ENCODE results near the gene ZBTB20. TPM values are rescaled to one million over a fixed set of nuclear protein-coding genes. Genes with fewer than 3 reads are reported as not detected.

Gene ZBTB20
- total RNA-seq, 1 donor from 2014 or later: 32.5 TPM

- no peak for TF ChIP-seq CTCF (IDR thresholded peaks at IDR 0.05; ENCODE audit: insufficient read depth, low read length, poor library complexity, severe bottlenecking)
- Histone ChIP-seq H3K27me3 (ENCODE audit: control insufficient read depth, insufficient read depth, low read length) (no peaks in the 10 kb centered on the region), H3K4me3 (ENCODE audit: low read depth, low read length) (no peak overlapping the region), H3K36me3 (ENCODE audit: control insufficient read depth, insufficient read depth, low read length) (no peaks in the 10 kb centered on the region)
- DNase-seq (ENCODE audit: low read depth): no peak
Observed at GRCh38 chr3:114585687-114586086, 561.4 kb downstream of the ZBTB20 start.

GRCh38 chr3:114584734-114585371 lies 562.2 kb downstream of the ZBTB20 start:
- TF ChIP-seq CTCF (IDR thresholded peaks at IDR 0.05; ENCODE audit: insufficient read depth, low read length, poor library complexity, severe bottlenecking): no peak
- no peak for DNase-seq (ENCODE audit: low read depth)
- Histone ChIP-seq H3K4me3 (ENCODE audit: low read depth, low read length) (no peak overlapping the region), H3K27me3 (ENCODE audit: control insufficient read depth, insufficient read depth, low read length) (no peaks in the 10 kb centered on the region), H3K36me3 (ENCODE audit: control insufficient read depth, insufficient read depth, low read length) (no peaks in the 10 kb centered on the region)

GRCh38 chr3:114582929-114583328 lies 564.2 kb downstream of the ZBTB20 start:
- DNase-seq (ENCODE audit: low read depth): no peak
- no peak overlapping the region for H3K4me3 ChIP-seq (ENCODE audit: low read depth, low read length)
- TF ChIP-seq CTCF (IDR thresholded peaks at IDR 0.05; ENCODE audit: insufficient read depth, low read length, poor library complexity, severe bottlenecking): no peak
- H3K27me3 ChIP-seq (ENCODE audit: control insufficient read depth, insufficient read depth, low read length): no peaks in the 10 kb centered on the region
- no peaks in the 10 kb centered on the region for H3K36me3 ChIP-seq (ENCODE audit: control insufficient read depth, insufficient read depth, low read length)

GRCh38 chr3:114572364-114573062 lies 574.6 kb downstream of the ZBTB20 start:
- Histone ChIP-seq H3K36me3 (ENCODE audit: control insufficient read depth, insufficient read depth, low read length) (no peaks in the 10 kb centered on the region), H3K27me3 (ENCODE audit: control insufficient read depth, insufficient read depth, low read length) (no peaks in the 10 kb centered on the region), H3K4me3 (ENCODE audit: low read depth, low read length) (no peak overlapping the region)
- no peak for DNase-seq (ENCODE audit: low read depth)
- TF ChIP-seq CTCF (IDR thresholded peaks at IDR 0.05; ENCODE audit: insufficient read depth, low read length, poor library complexity, severe bottlenecking): no peak

- no peak for TF ChIP-seq CTCF (IDR thresholded peaks at IDR 0.05; ENCODE audit: insufficient read depth, low read length, poor library complexity, severe bottlenecking)
- Histone ChIP-seq H3K36me3 (ENCODE audit: control insufficient read depth, insufficient read depth, low read length) (no peaks in the 10 kb centered on the region), H3K4me3 (ENCODE audit: low read depth, low read length) (no peak overlapping the region), H3K27me3 (ENCODE audit: control insufficient read depth, insufficient read depth, low read length) (no peaks in the 10 kb centered on the region)
- DNase-seq (ENCODE audit: low read depth): no peak
Observed at GRCh38 chr3:114571363-114571762, 575.7 kb downstream of the ZBTB20 start.
